ENCODE data around the gene ELF3. TPM values are rescaled to one million over a fixed set of nuclear protein-coding genes. Genes with fewer than 3 reads are reported as not detected.

ELF3 gene
- total and polyA plus RNA-seq, 4 donors: 10.1 to 38.7 (median 25.6) TPM

DNA sequence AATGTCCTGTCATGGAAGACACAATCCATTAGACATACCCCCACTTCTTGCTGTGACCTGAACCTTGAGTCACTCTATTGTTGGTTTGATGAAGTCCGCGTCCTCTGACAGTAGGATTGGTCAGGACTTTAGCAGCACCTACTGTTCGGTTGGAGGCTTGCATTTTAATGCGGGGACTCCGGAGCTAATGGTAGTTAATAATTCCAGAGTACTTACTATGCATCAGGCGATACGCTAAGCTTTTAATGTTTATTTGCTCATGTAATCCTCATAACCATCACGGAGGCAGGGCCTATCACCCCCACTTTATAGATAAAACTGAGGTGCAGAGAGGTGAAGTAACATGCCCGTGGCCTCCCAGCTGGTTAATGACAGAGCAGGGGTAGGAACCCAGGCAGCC lies 7.9 kb upstream of the ELF3 start:
- Histone ChIP-seq H3K27me3 (ENCODE audit: control insufficient read depth in 4 of 4, insufficient read depth in 4 of 4, low read length in 3 of 4) (no peaks in the 10 kb centered on the region), H3K4me1 (ENCODE audit: control insufficient read depth in 4 of 4, insufficient read depth in 4 of 4, low read length in 3 of 4) (peaks cover 0 to 5% (median 1%) of the 10 kb centered on the region in 4 donors), H3K4me3 (ENCODE audit: low read depth in 1 of 3, low read length in 3 of 3) (no peak overlapping the region), H3K9ac (ENCODE audit: low read depth in 1 of 2, low read length in 2 of 2) (no peak overlapping the region), H3K9me3 (ENCODE audit: control insufficient read depth in 4 of 4, low read length in 3 of 4) (no peaks in the 10 kb centered on the region), H3K36me3 (ENCODE audit: control insufficient read depth in 4 of 4, insufficient read depth in 3 of 4, low read depth in 1 of 4, low read length in 3 of 4) (peaks cover 9 to 61% (median 39%) of the 10 kb centered on the region in 4 donors), H3K27ac (ENCODE audit: low read depth in 1 of 2, low read length in 2 of 2) (no peak overlapping the region)
- TF ChIP-seq RAD21 (IDR thresholded peaks at IDR 0.05) (no peak), FOXA1 (IDR thresholded peaks at IDR 0.05) (no peak), JUND (IDR thresholded peaks at IDR 0.05) (no peak), HNF4A (conservative IDR thresholded peaks at IDR 0.05) (no peak), YY1 (IDR thresholded peaks at IDR 0.05) (no peak), SP1 (IDR thresholded peaks at IDR 0.05) (no peak), NR2F2 (IDR thresholded peaks at IDR 0.05) (no peak), EGR1 (IDR thresholded peaks at IDR 0.05; ENCODE audit: low read depth in 2 of 2) (no peak), FOXA2 (IDR thresholded peaks at IDR 0.05) (no peak), GABPA (IDR thresholded peaks at IDR 0.05 in 1 of 2, conservative IDR thresholded peaks at IDR 0.05 in 1 of 2) (no peak), HNF4G (IDR thresholded peaks at IDR 0.05) (no peak), REST (IDR thresholded peaks at IDR 0.05) (no peak), RXRA (IDR thresholded peaks at IDR 0.05) (no peak), TAF1 (conservative IDR thresholded peaks at IDR 0.05) (no peak)
- TF ChIP-seq, protein P1, sequence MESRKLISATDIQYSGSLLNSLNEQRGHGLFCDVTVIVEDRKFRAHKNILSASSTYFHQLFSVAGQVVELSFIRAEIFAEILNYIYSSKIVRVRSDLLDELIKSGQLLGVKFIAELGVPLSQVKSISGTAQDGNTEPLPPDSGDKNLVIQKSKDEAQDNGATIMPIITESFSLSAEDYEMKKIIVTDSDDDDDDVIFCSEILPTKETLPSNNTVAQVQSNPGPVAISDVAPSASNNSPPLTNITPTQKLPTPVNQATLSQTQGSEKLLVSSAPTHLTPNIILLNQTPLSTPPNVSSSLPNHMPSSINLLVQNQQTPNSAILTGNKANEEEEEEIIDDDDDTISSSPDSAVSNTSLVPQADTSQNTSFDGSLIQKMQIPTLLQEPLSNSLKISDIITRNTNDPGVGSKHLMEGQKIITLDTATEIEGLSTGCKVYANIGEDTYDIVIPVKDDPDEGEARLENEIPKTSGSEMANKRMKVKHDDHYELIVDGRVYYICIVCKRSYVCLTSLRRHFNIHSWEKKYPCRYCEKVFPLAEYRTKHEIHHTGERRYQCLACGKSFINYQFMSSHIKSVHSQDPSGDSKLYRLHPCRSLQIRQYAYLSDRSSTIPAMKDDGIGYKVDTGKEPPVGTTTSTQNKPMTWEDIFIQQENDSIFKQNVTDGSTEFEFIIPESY (IDR thresholded peaks at IDR 0.05): no peak
- TF ChIP-seq, protein P2, sequence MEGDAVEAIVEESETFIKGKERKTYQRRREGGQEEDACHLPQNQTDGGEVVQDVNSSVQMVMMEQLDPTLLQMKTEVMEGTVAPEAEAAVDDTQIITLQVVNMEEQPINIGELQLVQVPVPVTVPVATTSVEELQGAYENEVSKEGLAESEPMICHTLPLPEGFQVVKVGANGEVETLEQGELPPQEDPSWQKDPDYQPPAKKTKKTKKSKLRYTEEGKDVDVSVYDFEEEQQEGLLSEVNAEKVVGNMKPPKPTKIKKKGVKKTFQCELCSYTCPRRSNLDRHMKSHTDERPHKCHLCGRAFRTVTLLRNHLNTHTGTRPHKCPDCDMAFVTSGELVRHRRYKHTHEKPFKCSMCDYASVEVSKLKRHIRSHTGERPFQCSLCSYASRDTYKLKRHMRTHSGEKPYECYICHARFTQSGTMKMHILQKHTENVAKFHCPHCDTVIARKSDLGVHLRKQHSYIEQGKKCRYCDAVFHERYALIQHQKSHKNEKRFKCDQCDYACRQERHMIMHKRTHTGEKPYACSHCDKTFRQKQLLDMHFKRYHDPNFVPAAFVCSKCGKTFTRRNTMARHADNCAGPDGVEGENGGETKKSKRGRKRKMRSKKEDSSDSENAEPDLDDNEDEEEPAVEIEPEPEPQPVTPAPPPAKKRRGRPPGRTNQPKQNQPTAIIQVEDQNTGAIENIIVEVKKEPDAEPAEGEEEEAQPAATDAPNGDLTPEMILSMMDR (IDR thresholded peaks at IDR 0.05; ENCODE audit: low read depth, low read length, missing input control): no peak
- TF ChIP-seq, protein P3, sequence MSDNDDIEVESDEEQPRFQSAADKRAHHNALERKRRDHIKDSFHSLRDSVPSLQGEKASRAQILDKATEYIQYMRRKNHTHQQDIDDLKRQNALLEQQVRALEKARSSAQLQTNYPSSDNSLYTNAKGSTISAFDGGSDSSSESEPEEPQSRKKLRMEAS (IDR thresholded peaks at IDR 0.05): no peak
- TF ChIP-seq, protein P4, sequence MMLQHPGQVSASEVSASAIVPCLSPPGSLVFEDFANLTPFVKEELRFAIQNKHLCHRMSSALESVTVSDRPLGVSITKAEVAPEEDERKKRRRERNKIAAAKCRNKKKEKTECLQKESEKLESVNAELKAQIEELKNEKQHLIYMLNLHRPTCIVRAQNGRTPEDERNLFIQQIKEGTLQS (IDR thresholded peaks at IDR 0.05): no peak
- DNase-seq (ENCODE audit: low spot score): no peak
- 84% methylated on average over 9 of the region's 9 CpGs for WGBS

Measured in liver (tissue), 9 donors.